Stimulated activated CD8-positive, alpha-beta memory T cell treated with anti-CD3 and anti-CD28 coated beads, Interleukin-12 subunit alpha, Interleukin-12 subunit beta, amount 100 ng/mL, for 1 hour (primary cell): ENCODE measurements around the gene ATP6AP1.
A peak's percentile ranks its signal among the peaks of the same experiment; 100 is the strongest.

Experiments
- DNase-seq: peaks from one replicate; pipeline ENCODE4 v3.0.0-alpha.2; 2020; ENCODE audit warnings: low read depth

ATP6AP1 gene

DNA sequence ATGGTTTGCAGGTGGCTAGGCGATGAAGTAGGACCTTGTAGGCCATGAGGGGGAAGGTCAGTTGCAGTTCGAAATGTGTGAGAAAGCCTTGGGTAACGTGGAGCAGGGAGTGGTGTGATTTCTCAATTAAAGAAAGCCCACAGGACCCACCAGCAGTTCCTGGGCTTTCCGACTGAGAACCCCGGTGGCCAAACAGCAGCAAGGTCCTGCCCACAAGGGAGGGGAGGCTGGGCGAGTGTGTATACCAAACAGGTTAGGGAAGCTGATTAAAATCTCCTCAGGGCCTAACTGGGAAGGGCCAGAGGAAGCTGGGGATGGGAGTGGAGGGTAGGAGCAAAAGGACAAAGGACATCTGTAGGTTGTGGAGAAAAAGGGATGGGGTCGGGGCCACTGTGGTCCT, 2.4 kb downstream of the ATP6AP1 start:
- DNase-seq = no peak

DNA sequence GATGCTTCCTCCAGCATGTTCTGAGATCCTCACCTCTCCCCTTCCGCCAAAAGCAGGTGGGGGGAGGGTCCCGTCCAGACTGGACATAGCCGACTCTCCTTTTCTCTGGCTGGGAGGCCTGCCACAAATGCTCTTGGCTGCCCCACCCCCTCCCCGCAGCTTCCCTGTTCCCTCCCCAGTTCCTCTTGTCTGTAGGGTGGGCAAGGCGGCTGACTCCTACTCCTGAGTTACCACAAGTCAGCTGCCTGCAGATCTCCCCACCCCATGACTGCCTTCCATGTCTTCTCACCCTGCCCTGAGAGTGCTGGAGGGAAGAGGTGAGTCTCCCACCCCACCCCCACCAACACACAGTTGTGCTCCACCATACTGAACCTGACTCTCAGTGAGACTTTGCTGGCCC, 2.9 kb downstream of the ATP6AP1 start:
- no peak for DNase-seq

DNA sequence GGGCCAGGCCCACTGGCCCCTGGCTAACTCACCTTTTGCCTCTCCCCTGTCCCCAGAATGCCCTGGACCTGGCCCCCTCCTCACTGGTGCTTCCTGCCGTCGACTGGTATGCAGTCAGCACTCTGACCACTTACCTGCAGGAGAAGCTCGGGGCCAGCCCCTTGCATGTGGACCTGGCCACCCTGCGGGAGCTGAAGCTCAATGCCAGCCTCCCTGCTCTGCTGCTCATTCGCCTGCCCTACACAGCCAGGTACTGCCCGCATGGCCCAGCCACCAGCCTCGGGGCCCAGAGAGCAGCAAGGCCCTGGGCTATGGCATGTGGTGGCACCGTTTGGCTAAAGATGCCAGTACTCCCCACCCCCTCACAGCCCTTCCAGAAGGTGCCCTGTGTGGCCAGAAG, 3.7 kb downstream of the ATP6AP1 start:
- no peak for DNase-seq

DNA sequence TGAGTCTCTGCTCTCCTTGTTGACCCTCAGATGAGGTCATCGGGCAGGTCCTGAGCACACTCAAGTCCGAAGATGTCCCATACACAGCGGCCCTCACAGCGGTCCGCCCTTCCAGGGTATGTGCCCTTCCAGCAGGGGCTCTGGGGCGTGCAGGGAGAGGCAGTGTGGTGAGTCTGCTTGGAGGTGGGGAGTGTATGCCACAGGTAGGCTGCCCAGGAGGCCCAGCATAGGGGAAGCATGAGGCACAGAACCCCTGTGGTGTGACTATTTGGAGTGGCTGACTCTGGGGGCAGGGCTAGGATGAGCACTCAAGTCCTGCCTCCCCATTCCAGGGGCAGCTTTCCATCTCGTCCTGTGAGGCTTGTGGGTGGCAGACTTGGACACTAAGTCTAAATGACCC, 5.1 kb downstream of the ATP6AP1 start:
- no peak for DNase-seq

DNA sequence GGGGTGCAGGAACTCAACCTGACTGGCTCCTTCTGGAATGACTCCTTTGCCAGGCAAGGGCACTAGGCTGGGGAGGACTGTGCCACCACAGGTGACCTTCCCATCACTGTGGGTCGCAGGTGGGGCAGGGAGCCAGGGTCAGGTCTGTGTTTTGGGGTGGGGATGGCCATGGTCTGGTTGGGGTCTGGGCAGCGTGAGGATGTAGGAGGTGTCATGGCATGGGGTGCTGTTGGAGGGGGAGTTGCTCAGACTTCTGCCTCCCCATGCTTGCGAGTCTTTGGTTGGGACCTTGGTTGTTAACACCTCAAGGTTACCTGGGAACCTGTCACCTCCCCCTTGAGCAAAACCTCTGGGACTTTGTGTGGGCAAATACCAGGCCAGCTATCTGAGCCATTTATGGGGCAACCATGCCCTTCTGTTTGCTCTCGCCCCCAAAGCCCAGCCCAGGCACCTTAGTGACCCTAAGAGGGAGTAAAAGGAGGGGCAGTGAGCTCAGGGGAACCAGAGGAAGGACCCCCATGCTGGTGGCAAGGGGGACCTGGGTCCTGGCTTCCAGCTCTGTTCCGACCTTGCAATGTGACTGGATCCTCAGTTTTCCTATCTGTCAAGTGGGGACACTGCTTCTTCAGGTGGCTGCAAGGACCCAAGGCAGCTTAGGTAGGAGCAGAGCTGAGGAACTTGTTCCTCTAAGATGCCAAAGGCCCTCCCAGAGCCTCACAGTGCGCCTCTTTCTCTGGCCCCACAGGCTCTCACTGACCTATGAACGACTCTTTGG, 6.1 kb downstream of the ATP6AP1 start:
- no peak for DNase-seq

DNA sequence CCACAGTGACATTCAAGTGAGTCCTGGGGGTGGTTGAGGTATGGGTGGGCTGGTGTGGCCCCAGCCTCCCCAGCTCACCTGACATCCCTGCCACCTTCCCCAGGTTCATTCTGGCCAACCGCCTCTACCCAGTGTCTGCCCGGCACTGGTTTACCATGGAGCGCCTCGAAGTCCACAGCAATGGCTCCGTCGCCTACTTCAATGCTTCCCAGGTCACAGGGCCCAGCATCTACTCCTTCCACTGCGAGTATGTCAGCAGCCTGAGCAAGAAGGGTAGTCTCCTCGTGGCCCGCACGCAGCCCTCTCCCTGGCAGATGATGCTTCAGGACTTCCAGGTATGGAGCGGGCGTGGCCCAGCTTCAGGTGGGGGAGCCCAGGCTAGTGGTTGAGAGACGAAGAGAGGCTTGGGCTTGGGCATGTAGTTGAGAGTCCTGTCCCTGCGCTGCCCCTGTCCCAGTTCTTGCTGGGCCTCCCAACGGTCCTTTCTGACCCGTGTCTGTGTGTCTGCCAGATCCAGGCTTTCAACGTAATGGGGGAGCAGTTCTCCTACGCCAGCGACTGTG, 6.8 kb downstream of the ATP6AP1 start:
- no peak for DNase-seq

DNA sequence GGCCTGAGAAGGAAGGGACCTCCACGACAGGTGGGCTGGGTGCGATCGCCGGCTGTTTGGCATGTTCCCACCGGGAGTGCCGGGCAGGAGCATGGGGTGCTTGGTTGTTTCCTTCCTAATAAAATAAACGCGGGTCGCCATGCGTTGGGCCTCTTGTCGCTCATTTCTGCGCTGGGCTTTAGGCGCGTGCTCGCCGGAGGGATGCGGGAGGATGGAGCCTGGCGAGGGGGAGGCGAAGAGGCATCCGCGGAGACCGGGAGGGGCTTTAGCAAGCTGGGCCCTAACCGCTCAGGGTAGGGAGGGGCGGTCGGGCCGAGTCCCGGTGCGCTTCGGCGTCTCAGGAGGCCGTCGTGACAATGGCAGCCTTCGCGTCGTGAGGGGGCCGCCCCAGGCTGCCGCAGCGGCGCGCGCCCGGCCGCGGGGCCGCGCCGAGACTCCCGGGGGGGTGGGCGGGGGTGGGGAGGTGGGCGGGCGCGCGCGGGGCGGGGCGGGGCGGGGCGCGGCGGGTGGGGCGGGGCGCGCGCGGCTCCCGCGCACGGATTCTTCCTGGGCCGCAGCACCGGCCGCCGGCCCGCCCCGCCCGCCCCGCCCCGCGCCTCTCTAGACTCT, 8.0 kb downstream of the ATP6AP1 start:
- peak; percentile 23 for DNase-seq

DNA sequence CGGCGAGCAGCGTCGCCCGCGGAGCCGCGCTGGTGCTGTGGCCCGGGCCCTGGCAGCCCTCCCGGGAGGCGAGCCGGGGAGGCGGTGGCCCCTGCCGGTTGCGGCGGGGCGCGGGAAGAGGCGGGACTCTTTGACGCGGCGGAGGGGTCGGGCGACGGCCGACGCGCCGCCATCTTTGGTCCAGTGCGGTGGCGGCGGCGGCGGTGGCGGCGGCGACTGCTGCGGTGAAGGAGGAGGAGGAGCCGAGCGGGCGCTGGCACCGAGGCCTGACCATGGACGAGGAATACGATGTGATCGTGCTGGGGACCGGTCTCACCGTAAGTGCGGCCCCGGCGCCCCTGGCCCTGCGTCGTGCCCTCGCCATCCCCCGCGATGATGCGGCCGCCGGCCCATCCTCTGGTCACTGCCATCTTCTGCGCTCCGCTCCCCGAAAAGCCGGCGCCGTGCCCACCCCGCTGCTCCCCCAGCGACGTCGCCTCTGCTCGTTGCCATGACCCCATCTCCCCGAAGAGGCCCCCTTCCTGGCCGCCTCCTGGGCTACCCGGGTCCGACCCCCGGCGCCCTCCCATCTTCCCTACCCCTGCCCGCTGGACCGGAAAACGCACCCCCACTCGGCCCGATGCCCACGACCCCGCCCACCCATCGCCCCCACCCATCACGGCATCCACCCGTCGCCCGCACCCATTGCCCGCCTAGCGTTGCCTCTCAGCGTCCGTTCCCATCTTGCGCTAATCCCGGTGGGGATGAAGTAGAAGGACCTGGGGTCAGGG, 8.7 kb downstream of the ATP6AP1 start, which contains the start of gene GDI1:
TSS of gene GDI1 (plus strand) at position 172 of the 770 bp plus-strand sequence. CDS start at position 273, 101 bp downstream.
- peak; percentile 26 for DNase-seq

DNA sequence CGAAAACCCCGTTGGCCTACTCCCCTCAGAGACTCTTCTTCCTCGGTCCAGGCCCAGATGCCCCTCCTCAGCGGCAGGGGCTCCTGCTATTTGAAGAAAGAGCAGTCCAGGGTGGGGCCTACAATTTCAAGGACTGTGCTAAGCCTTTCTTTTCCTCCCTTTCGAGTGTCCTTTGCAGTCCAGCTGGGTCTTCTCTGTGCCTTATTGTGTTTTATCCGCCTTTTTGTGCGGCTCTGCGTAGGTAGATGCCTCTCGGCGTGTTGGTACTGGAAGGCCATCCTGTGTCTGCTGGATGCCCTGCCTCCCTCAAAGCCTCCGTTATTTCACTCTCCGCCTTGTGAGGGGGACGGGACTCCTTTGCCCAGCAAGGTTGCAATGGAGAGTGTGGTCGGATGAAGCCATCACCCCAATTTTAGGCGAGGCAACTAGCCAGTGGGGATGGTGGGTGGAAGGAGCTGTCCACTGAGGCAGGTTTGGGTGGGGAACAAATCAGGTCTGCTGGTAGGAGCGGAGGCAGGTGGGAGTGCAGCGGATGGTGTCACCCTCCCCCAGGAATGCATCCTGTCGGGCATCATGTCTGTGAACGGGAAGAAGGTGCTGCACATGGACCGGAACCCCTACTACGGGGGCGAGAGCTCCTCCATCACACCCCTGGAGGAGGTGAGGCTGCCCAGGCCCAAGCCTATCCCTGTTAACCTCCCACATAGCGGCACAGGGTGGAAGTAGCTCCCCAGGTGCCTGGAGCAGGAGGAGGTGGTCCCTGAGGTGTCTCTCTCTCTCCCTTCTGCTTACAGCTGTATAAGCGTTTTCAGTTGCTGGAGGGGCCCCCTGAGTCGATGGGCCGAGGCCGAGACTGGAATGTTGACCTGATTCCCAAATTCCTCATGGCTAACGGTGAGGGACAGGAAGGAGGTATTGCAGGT, 9.8 kb downstream of the ATP6AP1 start:
- no peak for DNase-seq

DNA sequence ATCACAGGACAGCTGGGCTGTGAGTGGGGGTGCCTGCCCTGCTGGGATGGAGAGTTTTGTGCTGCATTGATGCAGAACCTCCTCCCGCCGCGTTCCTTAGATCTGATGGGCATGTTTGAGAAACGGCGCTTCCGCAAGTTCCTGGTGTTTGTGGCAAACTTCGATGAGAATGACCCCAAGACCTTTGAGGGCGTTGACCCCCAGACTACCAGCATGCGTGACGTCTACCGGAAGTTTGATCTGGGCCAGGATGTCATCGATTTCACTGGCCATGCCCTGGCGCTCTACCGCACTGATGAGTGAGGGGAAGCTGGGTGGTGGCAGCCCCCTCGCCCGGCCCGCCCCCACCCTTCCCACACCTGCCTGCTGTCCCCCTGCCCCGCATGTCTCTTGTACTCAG, 11.4 kb downstream of the ATP6AP1 start:
- no peak for DNase-seq

DNA sequence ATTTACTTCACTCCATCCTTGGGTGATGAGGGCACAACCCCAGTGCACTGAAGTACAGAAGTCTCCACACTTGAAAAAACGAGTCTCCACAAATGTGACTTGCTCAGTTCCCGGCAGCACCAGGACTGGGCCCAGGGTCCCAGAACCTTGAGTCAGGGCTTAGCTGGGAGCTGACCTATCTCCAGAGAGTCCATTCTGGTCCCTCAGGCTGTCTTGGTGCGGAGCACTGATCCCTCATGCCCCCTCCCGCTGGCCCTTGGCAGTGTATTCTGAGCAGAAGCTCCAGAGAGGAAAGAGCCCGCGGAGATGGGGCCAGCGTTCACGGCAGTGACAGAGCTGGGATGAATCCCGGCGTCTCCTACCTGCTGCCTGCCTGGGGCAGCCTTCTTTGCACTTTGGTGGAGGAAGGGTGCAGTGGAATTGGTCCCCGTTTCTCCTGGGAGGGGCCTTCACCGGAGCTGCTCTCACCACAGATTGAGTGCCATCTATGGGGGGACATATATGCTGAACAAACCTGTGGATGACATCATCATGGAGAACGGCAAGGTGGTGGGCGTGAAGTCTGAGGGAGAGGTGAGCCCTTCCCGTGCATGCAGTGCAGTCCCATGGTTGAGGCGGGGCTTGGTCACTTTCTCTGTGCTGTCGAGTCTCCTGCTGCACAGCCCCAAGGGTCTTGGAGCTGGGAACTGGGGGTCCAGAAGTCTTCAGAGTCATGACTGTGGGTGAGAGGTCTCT, 12.3 kb downstream of the ATP6AP1 start:
- DNase-seq = no peak

DNA sequence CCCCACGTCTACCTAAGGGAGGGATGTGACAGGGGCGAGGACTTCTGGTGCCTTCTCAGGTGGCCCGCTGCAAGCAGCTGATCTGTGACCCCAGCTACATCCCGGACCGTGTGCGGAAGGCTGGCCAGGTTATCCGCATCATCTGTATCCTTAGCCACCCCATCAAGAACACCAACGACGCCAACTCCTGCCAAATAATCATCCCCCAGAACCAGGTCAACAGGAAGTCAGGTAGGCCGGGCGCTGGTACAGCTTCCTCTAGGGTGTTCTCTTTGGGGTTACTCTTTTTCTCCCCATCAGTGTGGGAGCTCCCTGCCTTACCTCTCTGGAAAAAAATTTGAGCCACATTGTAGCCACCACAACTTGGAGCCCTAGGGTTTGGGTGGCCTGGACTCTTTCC, 13.1 kb downstream of the ATP6AP1 start:
- no peak for DNase-seq

DNA sequence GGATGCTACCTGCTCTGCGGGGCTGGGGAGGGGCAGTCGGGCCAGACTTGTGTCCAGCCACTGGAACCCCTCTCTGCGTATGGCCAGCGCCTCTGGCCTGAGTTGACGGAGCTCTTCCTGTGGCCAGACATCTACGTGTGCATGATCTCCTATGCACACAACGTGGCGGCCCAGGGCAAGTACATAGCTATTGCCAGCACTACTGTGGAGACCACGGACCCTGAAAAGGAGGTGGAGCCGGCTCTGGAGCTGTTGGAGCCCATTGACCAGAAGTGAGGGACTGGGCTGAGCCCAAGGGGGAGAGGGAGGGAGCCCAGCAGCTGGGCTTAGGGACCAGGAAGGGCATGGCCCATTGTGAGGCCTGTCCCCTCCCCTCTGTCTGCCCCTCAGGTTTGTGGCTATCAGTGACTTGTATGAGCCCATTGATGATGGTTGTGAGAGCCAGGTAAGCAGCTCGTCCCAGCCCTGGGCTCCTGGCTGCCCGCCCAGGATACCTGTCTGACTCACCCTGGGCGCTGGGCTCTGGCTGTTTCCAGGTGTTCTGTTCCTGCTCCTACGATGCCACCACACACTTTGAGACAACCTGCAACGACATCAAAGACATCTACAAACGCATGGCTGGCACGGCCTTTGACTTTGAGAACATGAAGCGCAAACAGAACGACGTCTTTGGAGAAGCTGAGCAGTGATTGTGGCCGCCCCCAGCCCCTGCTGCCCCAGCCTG, 13.7 kb downstream of the ATP6AP1 start:
- no peak for DNase-seq

DNA sequence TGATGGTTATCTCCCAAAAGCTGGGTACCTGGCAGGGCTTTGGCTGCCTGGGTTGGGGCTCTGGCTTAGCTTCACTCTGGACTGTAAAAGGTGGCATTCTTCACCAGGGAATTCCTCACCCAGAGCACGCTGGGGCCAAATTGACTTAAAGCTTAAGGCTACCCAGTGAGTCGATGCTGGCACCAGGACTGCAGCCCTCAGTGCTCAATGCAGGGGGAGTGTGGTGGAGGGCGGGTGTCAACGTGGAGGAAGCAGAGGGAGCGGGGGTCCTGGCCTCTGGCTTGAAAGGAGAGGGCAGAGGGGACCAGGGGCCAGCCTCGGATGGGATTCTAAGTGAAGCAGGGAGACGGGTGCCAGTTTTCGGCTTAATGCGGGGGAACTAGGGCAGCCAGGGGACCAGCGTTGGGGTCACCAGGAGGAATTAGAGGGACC, 15.0 kb downstream of the ATP6AP1 start:
- no peak for DNase-seq

DNA sequence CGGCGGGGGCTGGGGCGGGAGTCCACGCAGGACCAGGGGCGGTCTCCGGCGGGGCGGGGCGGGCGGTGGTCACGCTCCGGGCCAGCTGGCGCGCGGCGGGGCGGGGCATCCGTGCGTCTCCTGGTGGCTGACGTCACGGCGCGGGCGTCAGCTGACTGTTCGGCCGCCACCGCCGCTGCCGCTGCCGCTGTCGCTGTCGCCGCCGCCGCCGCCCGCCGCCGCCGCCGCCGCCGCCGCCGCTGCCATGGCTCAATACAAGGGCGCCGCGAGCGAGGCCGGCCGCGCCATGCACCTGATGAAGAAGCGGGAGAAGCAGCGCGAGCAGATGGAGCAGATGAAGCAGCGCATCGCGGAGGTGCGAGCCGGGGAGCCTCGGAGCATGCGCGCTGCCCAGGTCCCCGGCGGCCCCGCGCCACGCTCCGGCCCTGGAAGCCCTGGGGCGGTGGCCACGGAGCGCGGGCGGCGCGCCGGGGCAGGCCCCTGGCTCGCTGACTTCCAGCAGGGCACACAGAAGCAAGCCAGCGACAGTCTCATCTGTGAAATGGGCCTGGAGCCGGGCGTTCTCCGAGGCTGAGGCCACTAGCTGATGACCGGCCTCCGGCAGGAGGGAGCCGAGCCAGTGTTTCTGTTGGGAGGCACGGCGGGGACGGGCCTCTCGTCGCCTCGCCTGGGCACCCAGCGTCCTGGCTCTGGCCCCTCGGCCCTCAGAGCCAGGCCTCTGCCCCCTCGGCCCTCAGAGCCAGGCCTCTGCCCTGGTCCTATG, 15.7 kb downstream of the ATP6AP1 start, which contains the start of gene FAM50A:
TSS of gene FAM50A (plus strand) at position 150 of the 763 bp plus-strand sequence. CDS start at position 245, 95 bp downstream.
- DNase-seq = peak; percentile 33

DNA sequence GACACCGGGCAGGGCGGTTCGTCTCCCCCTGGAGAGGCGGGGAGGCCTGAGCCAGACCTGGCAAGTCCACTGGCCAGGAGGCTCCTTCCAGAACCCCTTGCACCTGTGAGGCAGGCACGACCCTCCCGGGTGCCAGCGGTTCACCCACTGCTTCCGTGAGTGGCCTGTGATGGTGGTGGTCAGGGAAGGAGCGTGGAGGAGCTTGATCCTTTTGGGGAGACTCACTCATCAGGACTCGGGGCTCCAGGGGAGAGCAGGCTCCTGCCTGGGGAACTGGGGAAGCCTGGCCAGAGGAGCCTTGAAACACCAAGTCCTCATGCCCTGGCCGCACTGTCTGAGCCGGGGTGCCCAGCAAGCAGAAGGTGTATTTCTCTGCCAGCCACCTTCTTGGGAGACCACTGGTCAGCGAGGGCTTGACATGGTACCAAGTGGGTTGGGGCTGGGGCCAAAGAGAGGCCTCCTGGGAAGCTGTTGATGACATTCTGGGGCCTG, 16.3 kb downstream of the ATP6AP1 start:
- DNase-seq = no peak

DNA sequence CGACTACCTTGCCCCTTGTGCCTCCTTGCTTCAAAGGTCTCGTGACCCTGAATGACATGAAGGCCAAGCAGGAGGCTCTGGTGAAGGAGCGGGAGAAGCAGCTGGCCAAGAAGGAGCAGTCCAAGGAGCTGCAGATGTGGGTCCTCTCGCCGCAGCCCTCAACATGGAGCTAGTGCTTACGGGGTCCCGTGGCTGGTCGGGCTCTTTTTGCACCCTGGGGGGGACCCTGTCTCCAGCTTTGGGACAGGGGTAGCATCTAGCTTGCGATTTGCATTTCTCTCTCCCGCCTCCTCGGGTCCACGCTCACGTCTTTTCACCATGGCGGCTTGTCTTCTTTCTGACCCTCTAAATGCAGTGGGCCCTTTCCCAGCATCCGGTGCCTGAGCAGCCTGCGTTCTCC, 17.3 kb downstream of the ATP6AP1 start:
- DNase-seq = no peak

DNA sequence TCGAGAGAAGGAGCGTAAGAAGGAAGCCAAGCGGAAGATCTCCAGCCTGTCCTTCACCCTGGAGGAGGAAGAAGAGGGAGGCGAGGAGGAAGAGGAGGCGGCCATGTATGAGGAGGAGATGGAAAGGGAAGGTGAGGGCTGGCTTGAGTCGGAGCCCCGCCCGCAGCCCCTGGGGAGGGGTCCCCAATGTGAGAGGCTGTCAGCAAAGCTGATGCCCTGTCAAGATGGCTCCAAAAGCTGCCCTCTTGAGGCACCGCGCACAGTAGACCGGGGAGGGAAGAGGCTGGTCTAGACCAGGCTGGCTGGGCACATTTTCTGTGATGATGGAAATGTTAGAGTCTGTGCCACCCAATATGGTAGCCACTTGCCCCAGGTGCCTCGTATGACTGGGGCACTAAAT, 18.0 kb downstream of the ATP6AP1 start:
- DNase-seq = no peak

DNA sequence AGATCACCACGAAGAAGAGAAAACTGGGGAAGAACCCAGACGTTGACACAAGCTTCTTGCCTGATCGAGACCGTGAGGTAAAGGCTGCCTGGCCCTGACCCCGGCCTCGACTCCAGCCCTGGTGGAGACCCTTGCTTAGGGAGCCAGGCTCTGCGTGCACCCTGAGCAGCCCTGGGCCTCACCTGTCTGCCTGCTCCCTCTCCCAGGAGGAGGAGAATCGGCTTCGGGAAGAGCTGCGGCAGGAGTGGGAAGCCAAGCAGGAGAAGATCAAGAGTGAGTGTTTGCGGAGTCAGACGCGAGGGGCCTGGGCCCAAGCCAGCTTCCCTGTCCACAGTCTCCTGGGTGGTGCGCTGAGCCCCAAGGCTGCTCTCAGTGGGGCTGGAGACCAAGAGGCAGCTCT, 20.0 kb downstream of the ATP6AP1 start:
- DNase-seq = no peak
